GM18505 (cell line): Measurements from ENCODE around the gene EIF3B.
"Not testable (repeated sequence)": the region's sequence is repeated elsewhere in the genome, so short reads cannot be mapped to it uniquely, and the experiment has no call there.

ENCODE experiments used
- ATAC-seq: cut with Tn5 transposase; IDR thresholded peaks from one replicate; pipeline ENCODE4 v1.9.1; 2021; ENCODE audit not compliant: unreplicated experiment
- POLR2A ChIP-seq: IDR thresholded peaks from 4 replicates; pipeline ENCODE4 v1.6.1; 2011; ENCODE audit warnings: borderline replicate concordance; ENCODE audit not compliant: insufficient read depth, insufficient read length; ENCODE audit errors: extremely low read depth

The EIF3B gene

GRCh38 chr7:2380461-2380860, 25.8 kb downstream of the EIF3B start:
- no peak for ATAC-seq

DNA sequence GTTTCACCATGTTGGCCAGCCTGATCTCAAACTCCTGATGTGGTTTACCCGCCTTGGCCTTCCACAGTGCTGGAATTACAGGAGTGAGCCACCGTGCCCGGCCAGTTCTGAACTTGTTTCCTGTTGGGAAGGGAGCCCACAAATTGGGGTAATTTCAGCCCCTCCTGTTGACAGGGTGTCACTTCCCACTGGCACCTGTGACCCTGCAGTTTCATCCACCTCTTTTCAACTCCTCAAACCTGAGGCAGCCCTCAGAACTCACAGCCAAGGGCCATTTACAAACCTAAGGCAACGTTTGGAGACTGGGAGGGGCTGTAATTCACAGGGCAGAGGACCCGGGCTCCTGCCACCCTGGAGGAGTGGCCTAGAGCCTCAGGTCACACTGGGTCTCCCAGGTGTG, 26.6 kb downstream of the EIF3B start:
- no peak for TF ChIP-seq POLR2A
- no peak for ATAC-seq

More at GRCh38 chr7:2380461-2380860, 25.8 kb downstream of the EIF3B start:
- no peak for TF ChIP-seq POLR2A

DNA sequence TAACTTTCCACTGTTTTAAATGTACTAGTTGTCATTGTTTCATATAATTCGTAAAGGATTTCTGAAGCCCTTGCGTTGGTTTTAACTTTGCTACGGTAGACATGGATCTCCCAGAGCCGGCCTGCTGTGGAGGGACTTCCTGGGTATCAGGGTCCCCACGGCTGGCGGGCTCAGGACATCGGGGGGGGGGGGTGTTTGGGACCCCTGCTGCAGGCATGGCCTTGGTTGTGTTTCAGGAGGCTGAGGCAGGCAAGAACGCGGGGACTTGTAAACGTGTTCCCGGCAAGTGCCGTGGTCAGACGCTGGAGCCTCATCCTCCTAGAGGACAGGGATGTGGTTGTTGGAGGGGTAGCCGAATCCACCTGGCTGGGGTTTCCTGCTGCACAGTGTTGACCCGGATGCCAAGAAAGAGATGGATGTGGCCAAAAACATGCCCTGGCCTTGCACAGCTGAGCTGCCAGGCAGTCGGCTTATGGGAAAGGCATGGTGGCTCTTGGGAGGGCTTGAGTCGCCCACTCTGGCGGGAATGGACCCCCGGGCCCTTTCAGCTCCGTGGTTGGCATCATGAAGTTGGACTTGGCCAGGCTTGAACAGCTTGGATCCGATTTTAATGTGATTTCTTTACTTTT, 27.4 kb downstream of the EIF3B start:
- TF ChIP-seq POLR2A = peak; percentile 22
- ATAC-seq = no peak

DNA sequence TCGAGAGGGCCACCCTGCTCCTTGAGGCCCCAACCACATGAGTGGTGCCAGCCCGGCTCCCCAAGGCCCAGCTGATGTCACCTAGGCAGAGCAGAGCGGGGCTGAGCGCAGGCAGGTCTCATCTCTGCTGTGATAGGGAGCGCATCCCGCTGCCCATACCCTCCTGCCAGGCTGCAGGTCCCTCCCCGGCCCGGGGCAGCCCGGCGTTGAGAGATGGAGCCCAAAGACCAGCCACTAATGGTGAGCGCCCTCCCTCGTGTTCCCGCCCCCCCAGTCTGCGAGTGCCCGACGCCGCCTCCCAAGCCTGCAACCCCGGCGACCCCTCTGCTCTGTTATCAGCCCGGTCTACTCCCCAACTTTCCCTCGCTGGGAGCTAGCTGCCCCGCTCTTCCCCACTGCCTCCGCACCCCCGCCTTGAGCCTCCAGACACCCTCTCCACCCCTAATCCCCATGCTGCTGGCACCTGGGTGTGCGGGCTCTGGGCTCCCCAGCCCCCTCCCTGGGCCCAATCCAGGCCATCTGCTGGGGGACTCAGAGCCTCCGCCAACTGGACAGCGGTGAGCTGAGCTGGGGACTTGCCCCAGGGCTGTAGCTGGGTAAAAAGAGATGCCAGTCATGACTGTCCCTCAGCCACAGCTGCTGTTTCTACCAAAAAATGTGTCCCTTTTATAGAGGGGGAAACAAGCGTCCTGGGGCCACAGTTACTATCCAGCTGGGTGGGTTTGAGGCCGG, 29.1 kb downstream of the EIF3B start:
- TF ChIP-seq POLR2A = no peak
- ATAC-seq = no peak

DNA sequence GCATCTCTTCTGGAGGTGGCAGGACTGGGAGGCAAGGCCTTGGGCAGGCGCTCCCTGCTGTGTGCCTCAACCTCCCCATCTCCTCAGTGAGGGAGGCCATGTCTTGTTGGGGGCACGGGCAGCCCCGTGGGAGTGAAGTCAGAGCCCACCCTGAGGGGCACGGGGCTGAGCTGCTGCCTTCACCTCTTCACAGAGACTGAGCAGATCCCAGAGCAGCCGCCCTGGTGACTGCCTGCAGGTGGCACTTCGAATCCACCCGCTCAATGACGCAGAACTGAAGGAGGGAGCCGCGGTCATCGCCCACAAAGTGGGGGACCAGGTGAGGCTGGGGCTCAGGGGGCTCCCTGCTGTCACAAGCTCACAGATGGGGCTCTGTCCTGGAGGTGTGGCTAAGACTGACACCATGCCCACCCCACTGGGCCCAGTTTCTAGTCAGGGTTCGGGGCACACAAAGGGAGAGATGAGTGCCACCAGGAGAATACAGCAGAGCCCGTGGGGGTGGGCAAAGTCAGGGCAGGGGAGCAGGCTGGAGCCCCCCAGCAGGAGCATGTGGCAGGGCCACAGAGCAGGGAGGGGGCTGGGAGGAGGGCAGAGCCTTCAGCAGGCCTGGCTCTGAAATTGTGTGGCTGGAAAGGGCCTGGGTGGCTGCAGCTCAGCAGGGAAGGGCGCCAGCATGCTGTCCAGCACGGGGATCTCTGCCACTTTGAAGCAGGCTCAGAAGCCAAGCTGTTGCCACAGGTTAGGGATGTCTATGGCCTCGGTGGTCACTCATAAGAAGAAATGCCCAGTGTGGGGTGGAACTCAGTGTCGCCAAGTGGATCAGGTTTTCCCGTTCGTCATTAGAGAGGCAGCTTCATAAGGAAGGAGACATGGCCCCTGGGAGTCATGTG, 30.0 kb downstream of the EIF3B start:
- ATAC-seq = no peak
- TF ChIP-seq POLR2A = no peak

GRCh38 chr7:2386122-2386521, 31.5 kb downstream of the EIF3B start:
- not testable (repeated sequence) for ATAC-seq

GRCh38 chr7:2386964-2387669, 32.5 kb downstream of the EIF3B start:
- TF ChIP-seq POLR2A = no peak
- no peak for ATAC-seq

- TF ChIP-seq POLR2A = no peak
- no peak for ATAC-seq
Measured at GRCh38 chr7:2387897-2388636, 33.4 kb downstream of the EIF3B start.

- no peak for ATAC-seq
- no peak for TF ChIP-seq POLR2A
Measured at GRCh38 chr7:2388637-2388954, 34.0 kb downstream of the EIF3B start.

DNA sequence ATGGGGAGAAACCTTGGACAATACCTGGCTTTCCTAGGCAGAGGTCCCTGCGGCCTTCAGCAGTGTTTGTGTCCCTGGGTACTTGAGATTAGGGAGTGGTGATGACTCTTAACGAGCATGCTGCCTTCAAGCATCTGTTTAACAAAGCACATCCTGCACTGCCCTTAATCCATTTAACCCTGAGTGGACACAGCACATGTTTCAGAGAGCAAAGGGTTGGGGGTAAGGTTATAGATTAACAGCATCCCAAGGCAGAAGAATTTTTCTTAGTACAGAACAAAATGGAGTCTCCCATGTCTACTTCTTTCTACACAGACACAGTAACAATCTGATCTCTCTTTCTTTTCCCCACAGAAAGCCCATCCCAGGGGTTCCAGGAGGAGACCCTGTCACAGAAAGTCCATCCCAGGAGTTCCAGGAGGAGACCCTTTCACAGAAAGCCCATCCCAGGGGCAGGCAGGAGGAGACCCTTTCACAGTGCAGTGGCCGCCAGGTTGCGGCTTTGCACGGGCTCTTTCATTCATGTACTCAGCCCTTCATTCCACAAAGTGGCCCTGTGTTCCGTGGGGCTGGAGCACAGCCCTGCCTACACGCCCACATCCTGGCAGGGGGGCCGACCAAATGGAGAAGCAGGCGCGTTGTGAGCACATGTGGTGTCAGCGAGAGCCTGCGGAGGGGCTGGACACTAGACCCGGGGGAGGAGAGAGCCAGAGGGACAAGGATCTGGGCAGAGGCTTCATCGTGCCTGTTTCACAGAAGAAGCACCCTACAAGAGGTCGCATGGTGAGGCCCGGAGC, 35.6 kb downstream of the EIF3B start:
- ATAC-seq = not testable (repeated sequence)

GRCh38 chr7:2393706-2394105, 39.1 kb downstream of the EIF3B start:
- ATAC-seq = no peak
- TF ChIP-seq POLR2A = no peak

DNA sequence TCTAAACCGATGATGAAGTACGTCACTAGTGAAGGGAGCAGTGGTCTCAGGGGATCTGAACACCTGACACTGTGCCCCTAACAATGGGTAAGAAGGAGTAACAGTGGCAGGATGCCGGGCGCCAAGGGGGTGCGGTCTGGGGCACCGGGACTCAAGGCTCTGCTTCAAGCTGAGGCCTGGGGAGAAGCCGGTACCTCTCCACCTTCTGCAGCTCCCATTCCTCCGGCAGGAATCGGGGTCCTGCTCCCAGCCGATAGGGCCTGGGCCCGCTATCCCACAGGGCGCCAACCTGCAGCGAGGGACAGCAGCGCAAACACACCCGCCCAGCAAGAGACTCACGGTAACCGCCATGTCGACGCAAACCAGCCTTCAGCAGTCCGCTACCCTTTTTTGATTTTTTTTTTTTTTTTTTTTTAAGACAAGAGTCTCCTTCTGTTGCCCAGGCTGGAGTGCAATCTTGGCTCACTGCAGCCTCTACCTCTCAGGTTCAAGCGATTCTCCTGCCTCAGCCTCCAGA, 40.0 kb downstream of the EIF3B start:
- no peak for ATAC-seq
- no peak for TF ChIP-seq POLR2A
